K562 (cell line): ENCODE measurements around the gene CAPN12. TPM values are rescaled to one million over a fixed set of nuclear protein-coding genes. Genes with fewer than 3 reads are reported as not detected.
A peak's percentile ranks its signal among the peaks of the same experiment; 100 is the strongest.

Experiments used
- ATAC-seq: fragments of 200-7000 bp; cut with Tn5 transposase; 3 replicates; pipeline ENCODE4 v1.9.1; 2020; ENCODE audit warnings: moderate library complexity
- BruUV-seq: library from RNA; stranded (reverse); fragments of 400-500 nt; replicated peaks from 2 replicates; lab custom pipeline; 2021; lab: Mats Ljungman, UMichigan
- CTCF ChIA-PET: fragments of 300-600 bp; formaldehyde crosslinking; extraction: SDS; loops from one replicate; lab custom pipeline; 2021; ENCODE audit warnings: low intra/inter-chr PET ratio; lab: Yijun Ruan, JAX
- POLR2A ChIA-PET: fragments of 300-600, 350-650 bp; sonication (Branson Sonifier 250); formaldehyde crosslinking; extraction: SDS; loops from one replicate; lab custom pipeline; 2021; ENCODE audit warnings: antibody characterized with exemption, inconsistent platforms; lab: Yijun Ruan, JAX
- DNase-seq, 4 experiments: peaks; one replicate each; pipeline versions ENCODE4 v3.0.0 to v3.0.0-alpha.2; 2011 to 2018; ENCODE audit warnings: low spot score in 3 of 4, mixed read lengths in 3 of 4; ENCODE audit errors: extremely low read depth in 1 of 4
- FAIRE-seq: peaks from 2 replicates; lab custom pipeline; 2011; peaks lifted over from hg19 to GRCh38; lab: Jason Lieb, UNC
- H2AFZ ChIP-seq: 2 replicates; pipeline ENCODE4 v1.6.0; 2011; ENCODE audit warnings: low read depth, low read length, control low read depth, inconsistent platforms
- H3K27ac ChIP-seq: fragments of 200-600 bp; 3 replicates; pipeline ENCODE4 v1.8.0; 2011; ENCODE audit warnings: low read depth, mild to moderate bottlenecking, control low read depth, inconsistent platforms, low read length, moderate library complexity, mixed read lengths; ENCODE audit errors: extremely low read depth
- H3K27me3 ChIP-seq, 2 experiments: fragments of 300-600 bp in 1 of 2; 2 replicates in 1 of 2; 3 replicates in 1 of 2; pipeline versions ENCODE4 v1.6.0 to v1.8.0; 2011; ENCODE audit warnings: inconsistent platforms in 2 of 2, low read length in 2 of 2, mild to moderate bottlenecking in 1 of 2, mixed read lengths in 1 of 2, moderate library complexity in 1 of 2; ENCODE audit not compliant: control insufficient read depth in 2 of 2, insufficient read depth in 2 of 2
- H3K36me3 ChIP-seq: fragments of 300-600 bp; 3 replicates; pipeline ENCODE4 v1.8.0; 2011; ENCODE audit warnings: mild to moderate bottlenecking, low read length, inconsistent platforms; ENCODE audit not compliant: control insufficient read depth, insufficient read depth
- H3K4me1 ChIP-seq, 2 experiments: fragments of 200-600 bp in 1 of 2; replicated peaks in 1 of 2; 2 replicates in 1 of 2; 3 replicates in 1 of 2; pipeline versions ENCODE4 v1.5.1 to v1.8.0; 2011; ENCODE audit warnings: inconsistent platforms in 2 of 2, low read length in 2 of 2, mild to moderate bottlenecking in 1 of 2, mixed read lengths in 1 of 2, moderate library complexity in 1 of 2; ENCODE audit not compliant: control insufficient read depth in 2 of 2, insufficient read depth in 2 of 2
- H3K4me2 ChIP-seq: 2 replicates; pipeline ENCODE4 v1.6.1; 2011; ENCODE audit warnings: low read length, control low read depth, inconsistent platforms, mixed read lengths; ENCODE audit not compliant: insufficient read depth
- H3K4me3 ChIP-seq: fragments of 200-600 bp; sonication (generic), shearing (Covaris generic); 2 replicates; pipeline ENCODE4 v1.5.1; 2016; ENCODE audit warnings: control low read depth, inconsistent platforms
- H3K79me2 ChIP-seq: fragments of 200-600 bp; 3 replicates; pipeline ENCODE4 v1.8.0; 2011; ENCODE audit warnings: low read length, inconsistent platforms; ENCODE audit not compliant: control insufficient read depth, insufficient read depth
- H3K9ac ChIP-seq, 2 experiments: 2 replicates each; pipeline versions ENCODE4 v1.6.0 to v1.6.1; 2011; ENCODE audit warnings: low read depth in 2 of 2, low read length in 2 of 2, control low read depth in 1 of 2, inconsistent platforms in 1 of 2, mild to moderate bottlenecking in 1 of 2, mixed read lengths in 1 of 2; ENCODE audit not compliant: insufficient read depth in 1 of 2
- H3K9me1 ChIP-seq: one replicate; pipeline ENCODE4 v1.6.0; 2011; ENCODE audit warnings: inconsistent platforms, mild to moderate bottlenecking, low read length, moderate library complexity; ENCODE audit not compliant: control insufficient read depth, insufficient read depth
- H3K9me3 ChIP-seq: replicated peaks from 2 replicates; pipeline ENCODE4 v1.5.1; 2011; ENCODE audit warnings: low read depth, low read length, inconsistent platforms; ENCODE audit not compliant: control insufficient read depth, insufficient read depth
- H4K20me1 ChIP-seq: replicated peaks from 2 replicates; pipeline ENCODE4 v1.6.1; 2011; ENCODE audit warnings: low read length, inconsistent platforms, mixed read lengths; ENCODE audit not compliant: control insufficient read depth, insufficient read depth
- HDAC3 ChIP-seq: fragments of 450-650 bp; IDR thresholded peaks from 2 replicates; pipeline ENCODE4 v1.6.1; 2018; ENCODE audit warnings: borderline replicate concordance, mild to moderate bottlenecking, moderate library complexity; ENCODE audit not compliant: partially characterized antibody
- POLR2G ChIP-seq: fragments of 200-400 bp; formaldehyde crosslinking; IDR thresholded peaks from 2 replicates; pipeline ENCODE4 v1.6.1; 2017; ENCODE audit warnings: low read depth, mild to moderate bottlenecking, antibody characterized with exemption, low read length, moderate library complexity
- PREB ChIP-seq: sonication (generic); formaldehyde crosslinking; IDR thresholded peaks from 2 replicates; pipeline ENCODE4 v1.8.1; 2023; ENCODE audit warnings: mild to moderate bottlenecking, missing genetic modification reagents
- ZNF140 ChIP-seq: fragments of 250-450 bp; sonication (Bioruptor Pico); IDR thresholded peaks from 2 replicates; pipeline ENCODE4 v1.8.0; 2021; ENCODE audit warnings: moderate library complexity, mild to moderate bottlenecking, inconsistent platforms
- ZNF212 ChIP-seq: fragments of 450-650 bp; formaldehyde crosslinking; IDR thresholded peaks from 2 replicates; pipeline ENCODE4 v1.4.0; 2020; ENCODE audit warnings: mild to moderate bottlenecking
- WGBS: fragments of 100-300 bp; shearing (Covaris generic); methylation state at CpG from one replicate; pipeline ENCODE4 v1.1.6; 2016; ENCODE audit warnings: low coverage, mixed read lengths; ENCODE audit not compliant: insufficient coverage; ENCODE audit errors: missing lambda C conversion rate; 5-methylcytosine and 5-hydroxymethylcytosine counted together
- in situ Hi-C: fragments of 300-500 bp; cut with MboI; formaldehyde crosslinking; loops from 4 replicates; pipeline ENCODE4 v1.15.0; 2018; ENCODE audit warnings: inconsistent platforms, mixed read lengths
- intact Hi-C: fragments of 100-400 bp; cut with micrococcal nuclease; formaldehyde crosslinking; loops from 2 replicates; pipeline ENCODE4 v1.14.2; 2022
- polyA plus RNA-seq, 8 experiments: library from polyadenylated mRNA; depleted of rRNA in 4 of 8; stranded (reverse) in 5 of 8; unstranded in 3 of 8; fragments of >200 nt; fragmentation: Nextera tagmentation in 2 of 8; fragmentation: Illumina TruSeq in 1 of 8; extraction: Ambion mirVana in 2 of 8; extraction: Trizol in 1 of 8; gene quantifications; 2 replicates each; pipeline versions ENCODE4 v1.2.1 to v1.2.3, GENCODE V29; 2011 to 2014; ENCODE audit warnings: inconsistent platforms in 1 of 8, missing spikeins in 1 of 8
- total RNA-seq, 7 experiments: library from RNA; depleted of rRNA in 6 of 7; stranded (reverse); fragments of >200 nt in 6 of 7; fragmentation: Illumina TruSeq in 2 of 7; extraction: Trizol in 2 of 7; gene quantifications; 2 replicates each; pipeline versions ENCODE4 v1.2.1 to v1.2.3, GENCODE V29; 2011 to 2021; ENCODE audit warnings: low replicate concordance in 1 of 7
- TF ChIP-seq, protein P1 (sequence below): IDR thresholded peaks from 3 replicates; pipeline ENCODE4 v1.6.1; 2011; ENCODE audit warnings: borderline replicate concordance, mild to moderate bottlenecking, moderate library complexity; ENCODE audit not compliant: insufficient read length; ENCODE audit errors: extremely low read depth

The CAPN12 gene
- total and polyA plus RNA-seq, 9 of the 15 experiments (the other 6 are each of a cell fraction or from before 2014, with no cell fraction given): 0.83 to 7.0 (median 1.6) TPM

GRCh38 chr19:38710416-38710702 is 33.9 kb downstream of the CAPN12 start (continued):
- TF ChIP-seq HDAC3 (no peak), ZNF140 (CRISPR knock-in tag) (no peak)

- Histone ChIP-seq H3K79me2 (no peaks in the 10 kb centered on the region; the same call in 2 of the 3 replicates), H3K27ac (no peak overlapping the region), H3K9me3 (no peaks in the 10 kb centered on the region), H4K20me1 (peaks cover 3% of the 10 kb centered on the region), H3K9ac (peak overlapping the region in 1 of 2 experiments; percentile 32; a peak in 1 of 4 replicates), H3K36me3 (peaks cover 100% of the 10 kb centered on the region; the same call in 2 of the 3 replicates), H3K9me1 (no peaks in the 10 kb centered on the region), H3K27me3 (no peaks in the 10 kb centered on the region), H2AFZ (no peak overlapping the region)
- no peak for DNase-seq
- intact Hi-C loops: no loop called here
- in situ Hi-C loops: no loop called here
- ATAC-seq: no peak
- CTCF ChIA-PET: no interaction called here
- 83% methylated on average over 21 of the region's 27 CpGs for WGBS
- FAIRE-seq: no peak
- no TSS peak for BruUV-seq
- POLR2A ChIA-PET: interaction anchor here (0.6 to 0.7 kb wide), 2 partner anchors 165 to 447 kb away, joined by 3 to 4 read pairs; no protein-coding TSS in a partner anchor
- TF ChIP-seq POLR2G (peak; percentile 55), ZNF212 (no peak), PREB (no peak)
- TF ChIP-seq, protein P1, sequence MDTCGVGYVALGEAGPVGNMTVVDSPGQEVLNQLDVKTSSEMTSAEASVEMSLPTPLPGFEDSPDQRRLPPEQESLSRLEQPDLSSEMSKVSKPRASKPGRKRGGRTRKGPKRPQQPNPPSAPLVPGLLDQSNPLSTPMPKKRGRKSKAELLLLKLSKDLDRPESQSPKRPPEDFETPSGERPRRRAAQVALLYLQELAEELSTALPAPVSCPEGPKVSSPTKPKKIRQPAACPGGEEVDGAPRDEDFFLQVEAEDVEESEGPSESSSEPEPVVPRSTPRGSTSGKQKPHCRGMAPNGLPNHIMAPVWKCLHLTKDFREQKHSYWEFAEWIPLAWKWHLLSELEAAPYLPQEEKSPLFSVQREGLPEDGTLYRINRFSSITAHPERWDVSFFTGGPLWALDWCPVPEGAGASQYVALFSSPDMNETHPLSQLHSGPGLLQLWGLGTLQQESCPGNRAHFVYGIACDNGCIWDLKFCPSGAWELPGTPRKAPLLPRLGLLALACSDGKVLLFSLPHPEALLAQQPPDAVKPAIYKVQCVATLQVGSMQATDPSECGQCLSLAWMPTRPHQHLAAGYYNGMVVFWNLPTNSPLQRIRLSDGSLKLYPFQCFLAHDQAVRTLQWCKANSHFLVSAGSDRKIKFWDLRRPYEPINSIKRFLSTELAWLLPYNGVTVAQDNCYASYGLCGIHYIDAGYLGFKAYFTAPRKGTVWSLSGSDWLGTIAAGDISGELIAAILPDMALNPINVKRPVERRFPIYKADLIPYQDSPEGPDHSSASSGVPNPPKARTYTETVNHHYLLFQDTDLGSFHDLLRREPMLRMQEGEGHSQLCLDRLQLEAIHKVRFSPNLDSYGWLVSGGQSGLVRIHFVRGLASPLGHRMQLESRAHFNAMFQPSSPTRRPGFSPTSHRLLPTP: no peak
- TF ChIP-seq, all 486 proteins: peak for 1
- H3K4me2 ChIP-seq: no peak overlapping the region
- H3K4me3 ChIP-seq: no peak overlapping the region
- peaks cover 0 to 21% of the 10 kb centered on the region in 2 experiments; a peak in 1 of 5 replicates for H3K4me1 ChIP-seq
These were observed 34.4 kb downstream of the CAPN12 start for GRCh38 chr19:38709671-38710415.
